SU-DHL-6 (cell line): ENCODE results near the gene CPA5.

Experiments used
- H2AFZ ChIP-seq: fragments of 200-600 bp; sonication (generic); 2 replicates; pipeline ENCODE4 v1.6.1; 2014; ENCODE audit warnings: low read depth, mild to moderate bottlenecking, moderate library complexity, mixed read lengths, antibody characterized with exemption, low read length; ENCODE audit not compliant: severe bottlenecking
- H3F3A ChIP-seq: fragments of 200-600 bp; shearing (Covaris generic); 2 replicates; pipeline ENCODE4 v1.6.0; 2016; ENCODE audit warnings: antibody characterized with exemption, mild to moderate bottlenecking; ENCODE audit not compliant: insufficient read depth
- H3K27ac ChIP-seq: fragments of 200-600 bp; sonication (generic); 2 replicates; pipeline ENCODE4 v1.5.1; 2016; ENCODE audit warnings: low read depth, mild to moderate bottlenecking, low read length, moderate library complexity, mixed read lengths
- H3K27me3 ChIP-seq: fragments of 200-600 bp; sonication (generic), shearing (Covaris generic); 2 replicates; pipeline ENCODE4 v1.6.0; 2014; ENCODE audit warnings: mild to moderate bottlenecking, low read length
- H3K36me3 ChIP-seq: fragments of 200-600 bp; sonication (generic); 2 replicates; pipeline ENCODE4 v1.6.1; 2014; ENCODE audit warnings: mild to moderate bottlenecking, low read length, mixed read lengths
- H3K4me2 ChIP-seq: fragments of 300-600, 200-600 bp; shearing (Covaris generic), sonication (generic); 2 replicates; pipeline ENCODE4 v1.6.0; 2014; ENCODE audit warnings: low read length, low read depth, mild to moderate bottlenecking; ENCODE audit not compliant: poor library complexity, severe bottlenecking
- H3K4me3 ChIP-seq: fragments of 200-600 bp; sonication (generic); 2 replicates; pipeline ENCODE4 v1.5.1; 2014; ENCODE audit warnings: antibody characterized with exemption, low read length, mild to moderate bottlenecking, mixed read lengths; ENCODE audit not compliant: insufficient read depth, poor library complexity, severe bottlenecking
- H3K79me2 ChIP-seq: fragments of 200-600 bp; sonication (generic); 2 replicates; pipeline ENCODE4 v1.6.1; 2014; ENCODE audit warnings: mild to moderate bottlenecking, low read length, moderate library complexity; ENCODE audit not compliant: insufficient read depth
- H3K9ac ChIP-seq: fragments of 200-600 bp; sonication (generic); 2 replicates; pipeline ENCODE4 v1.7.0; 2014; ENCODE audit warnings: mild to moderate bottlenecking, low read length
- H3K9me2 ChIP-seq: fragments of 200-600 bp; sonication (generic); replicated peaks from 2 replicates; pipeline ENCODE4 v1.6.1; 2014; ENCODE audit warnings: low read length; ENCODE audit not compliant: insufficient read depth
- H3K9me3 ChIP-seq: fragments of 200-600 bp; sonication (generic); 2 replicates; pipeline ENCODE4 v1.6.1; 2014; ENCODE audit warnings: low read length, mixed read lengths; ENCODE audit not compliant: insufficient read depth
- H4K20me1 ChIP-seq: fragments of 200-600 bp; sonication (generic); 2 replicates; pipeline ENCODE4 v1.6.1; 2014; ENCODE audit warnings: low read depth, mild to moderate bottlenecking, antibody characterized with exemption, low read length, moderate library complexity, mixed read lengths
- CTCF ChIP-seq: fragments of 200-600 bp; sonication (generic); IDR thresholded peaks from one replicate; pipeline ENCODE4 v1.5.1; 2017; ENCODE audit warnings: antibody characterized with exemption, mild to moderate bottlenecking, low read length, moderate library complexity; ENCODE audit not compliant: insufficient read depth, poor library complexity, severe bottlenecking
- EZH2phosphoT487 ChIP-seq: fragments of 200-600 bp; sonication (generic), shearing (Covaris generic); conservative IDR thresholded peaks from 2 replicates; pipeline ENCODE4 v1.6.1; 2018; ENCODE audit warnings: mild to moderate bottlenecking, antibody characterized with exemption, low read length, moderate library complexity, mixed read lengths

Gene CPA5

DNA sequence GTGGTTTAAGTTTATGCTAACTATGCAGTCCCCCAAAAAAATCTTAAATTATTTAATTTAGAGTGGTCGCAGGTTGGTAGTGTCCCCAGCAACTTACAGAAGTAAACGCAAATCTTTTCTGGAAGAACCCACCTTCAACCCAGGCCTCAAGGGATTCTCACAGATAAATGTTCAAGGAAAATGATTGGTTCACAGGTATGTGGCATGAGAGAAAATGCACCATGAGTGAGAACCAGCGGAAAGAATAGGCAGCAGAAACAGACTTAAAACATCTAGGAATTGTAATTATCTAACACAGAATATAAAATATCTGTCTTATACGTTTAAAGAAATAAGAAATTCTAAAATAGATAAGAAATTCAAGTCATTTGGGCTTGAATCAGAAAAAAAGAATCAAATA, 2.7 kb upstream of the CPA5 start:
- Histone ChIP-seq H3K9ac (no peak overlapping the region), H3K36me3 (no peaks in the 10 kb centered on the region), H3K27me3 (no peaks in the 10 kb centered on the region), H3K4me3 (no peak overlapping the region), H3K9me2 (no peaks in the 10 kb centered on the region), H2AFZ (no peak overlapping the region), H3K4me2 (no peak overlapping the region), H3F3A (no peaks in the 10 kb centered on the region), H3K9me3 (no peaks in the 10 kb centered on the region), H3K79me2 (no peaks in the 10 kb centered on the region), H3K27ac (no peak overlapping the region), H4K20me1 (no peaks in the 10 kb centered on the region)
- no peak for TF ChIP-seq CTCF
- no peak for TF ChIP-seq EZH2phosphoT487

DNA sequence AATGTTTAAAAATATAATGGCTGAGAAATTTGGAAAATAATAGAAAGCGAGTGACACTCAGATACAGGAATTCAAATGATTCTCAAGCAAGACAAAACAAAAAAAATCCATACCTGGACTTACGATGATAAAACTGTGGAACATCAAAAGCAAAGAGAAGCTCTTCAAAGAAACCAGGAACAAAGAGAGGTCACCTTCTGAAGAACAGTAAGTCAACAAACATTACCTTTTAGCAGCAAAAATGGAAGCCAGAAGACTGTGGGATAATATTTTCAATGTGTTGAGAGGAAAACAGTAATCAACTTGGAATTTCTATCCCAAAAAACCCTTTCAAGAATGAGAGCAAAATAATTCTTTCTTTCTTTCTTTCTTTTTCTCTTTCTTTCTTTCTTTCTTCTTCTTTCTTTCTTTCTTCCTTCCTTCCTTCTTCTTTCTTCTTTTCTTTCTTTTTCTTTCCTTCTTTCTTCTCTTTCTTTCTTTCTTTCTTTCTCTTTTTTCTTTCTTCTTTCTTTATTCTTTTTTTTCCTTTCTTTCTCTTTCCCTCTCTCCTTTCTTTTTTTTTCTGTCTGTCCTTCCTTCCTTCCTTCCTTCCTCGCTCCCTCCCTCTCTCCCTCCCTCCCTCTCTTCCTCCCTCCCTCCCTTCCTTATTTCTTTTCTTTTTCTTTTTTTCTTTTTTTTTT, 1.8 kb upstream of the CPA5 start:
- no peaks in the 10 kb centered on the region for H3K36me3 ChIP-seq
- H3K79me2 ChIP-seq = no peaks in the 10 kb centered on the region
- H3K9ac ChIP-seq = no peak overlapping the region
- no peak overlapping the region for H2AFZ ChIP-seq
- no peaks in the 10 kb centered on the region for H3K9me3 ChIP-seq
- H3K27ac ChIP-seq = no peak overlapping the region
- no peaks in the 10 kb centered on the region for H3K9me2 ChIP-seq
- H3K27me3 ChIP-seq = no peaks in the 10 kb centered on the region
- no peaks in the 10 kb centered on the region for H3F3A ChIP-seq
- H3K4me2 ChIP-seq = no peak overlapping the region
- no peak overlapping the region for H3K4me3 ChIP-seq
- TF ChIP-seq EZH2phosphoT487 (no peak), CTCF (no peak)
- H4K20me1 ChIP-seq = no peaks in the 10 kb centered on the region

GRCh38 chr7:130345136-130345535, 520 bp downstream of the CPA5 start:
- no peaks in the 10 kb centered on the region for H3F3A ChIP-seq
- H3K4me3 ChIP-seq = no peak overlapping the region
- no peak overlapping the region for H2AFZ ChIP-seq
- no peak for TF ChIP-seq CTCF
- no peak for TF ChIP-seq EZH2phosphoT487
- no peaks in the 10 kb centered on the region for H3K36me3 ChIP-seq
- no peaks in the 10 kb centered on the region for H3K9me2 ChIP-seq
- no peaks in the 10 kb centered on the region for H4K20me1 ChIP-seq
- no peaks in the 10 kb centered on the region for H3K79me2 ChIP-seq
- H3K9me3 ChIP-seq = no peaks in the 10 kb centered on the region
- no peak overlapping the region for H3K9ac ChIP-seq
- no peak overlapping the region for H3K27ac ChIP-seq
- no peaks in the 10 kb centered on the region for H3K27me3 ChIP-seq
- H3K4me2 ChIP-seq = no peak overlapping the region
